Uterus (tissue), 4 donors: ENCODE measurements around the gene ACOXL. TPM values are rescaled to one million over a fixed set of nuclear protein-coding genes. Genes with fewer than 3 reads are reported as not detected.

ENCODE experiments used
- DNase-seq, 2 donors: peaks; one replicate each; pipeline ENCODE4 v3.0.0-alpha.2; 2019 to 2020
- H3K27ac ChIP-seq, 2 donors: fragments of 200-600 bp; sonication (generic); 1 replicate in 1 of 2; 2 replicates in 1 of 2; pipeline ENCODE4 v1.5.1; 2016 to 2018
- H3K27me3 ChIP-seq, 2 donors: fragments of 200-600 bp; sonication (generic); one replicate each; pipeline ENCODE4 v1.5.1; 2018 to 2019; ENCODE audit warnings: control low read depth in 1 of 2
- H3K36me3 ChIP-seq, 2 donors: fragments of 200-600 bp; sonication (generic); one replicate each; pipeline ENCODE4 v1.5.1; 2019; ENCODE audit warnings: control low read depth in 1 of 2
- H3K4me1 ChIP-seq, 2 donors: fragments of 200-600 bp; sonication (generic); one replicate each; pipeline ENCODE4 v1.5.1; 2018 to 2019; ENCODE audit warnings: control low read depth in 1 of 2
- H3K4me3 ChIP-seq, 2 donors: fragments of 200-600 bp; sonication (generic); 1 replicate in 1 of 2; 2 replicates in 1 of 2; pipeline ENCODE4 v1.5.1; 2018 to 2019; ENCODE audit warnings: mild to moderate bottlenecking in 1 of 2
- H3K9me3 ChIP-seq, 2 donors: fragments of 200-600 bp; sonication (generic); one replicate each; pipeline ENCODE4 v1.5.1; 2019; ENCODE audit warnings: control low read depth in 1 of 2
- CTCF ChIP-seq, 4 experiments: fragments of 200-600 bp in 2 of 4; fragments of 450-650 bp in 2 of 4; sonication (generic) in 2 of 4; IDR thresholded peaks; one replicate each; pipeline ENCODE4 v1.5.1; 2016 to 2019; ENCODE audit warnings: antibody characterized with exemption in 4 of 4, mild to moderate bottlenecking in 2 of 4, moderate library complexity in 1 of 4
- POLR2A ChIP-seq, 2 donors: fragments of 450-650 bp; IDR thresholded peaks; one replicate each; pipeline ENCODE4 v1.6.1; 2016; ENCODE audit warnings: antibody characterized with exemption in 2 of 2, mild to moderate bottlenecking in 1 of 2, moderate library complexity in 1 of 2
- intact Hi-C: fragments of 100-400 bp; cut with DNase I; formaldehyde crosslinking; loops from one replicate; pipeline ENCODE4 v1.15.1; 2023; ENCODE audit warnings: low total_unique reads
- total RNA-seq, 4 donors: library from RNA; depleted of rRNA in 3 of 4; stranded (reverse); fragments of >200 nt in 3 of 4; gene quantifications; one replicate each; pipeline versions ENCODE4 v1.1.0 to v1.2.4, GENCODE V29; 2014 to 2023
- donor health status: DM: yes; HTN: yes; CAD: no.

ACOXL gene
- total RNA-seq, 4 donors from 2014 or later = 0.18 to 0.41 TPM; not detected in 2

- H3K36me3 ChIP-seq = no peaks in the 10 kb centered on the region
- no peak overlapping the region for H3K4me3 ChIP-seq
- intact Hi-C loops = no loop called here
- no peak overlapping the region for H3K27ac ChIP-seq
- TF ChIP-seq POLR2A (IDR thresholded peaks at IDR 0.05) (no peak), CTCF (IDR thresholded peaks at IDR 0.05) (no peak)
- peaks cover 0 to 8% of the 10 kb centered on the region in 2 donors for H3K9me3 ChIP-seq
- DNase-seq = no peak
- H3K4me1 ChIP-seq = no peaks in the 10 kb centered on the region
- no peaks in the 10 kb centered on the region for H3K27me3 ChIP-seq
Observed at GRCh38 chr2:111061191-111061590, 328.8 kb downstream of the ACOXL start.

GRCh38 chr2:111062417-111062816 is 330.0 kb downstream of the ACOXL start:
- no peaks in the 10 kb centered on the region for H3K27me3 ChIP-seq
- intact Hi-C loops = no loop called here
- no peaks in the 10 kb centered on the region for H3K36me3 ChIP-seq
- no peak overlapping the region for H3K27ac ChIP-seq
- no peaks in the 10 kb centered on the region for H3K4me1 ChIP-seq
- H3K4me3 ChIP-seq = no peak overlapping the region
- DNase-seq = no peak
- TF ChIP-seq CTCF (IDR thresholded peaks at IDR 0.05) (no peak), POLR2A (IDR thresholded peaks at IDR 0.05) (no peak)
- peaks cover 0 to 8% of the 10 kb centered on the region in 2 donors for H3K9me3 ChIP-seq

- Histone ChIP-seq H3K27ac (no peak overlapping the region), H3K36me3 (no peaks in the 10 kb centered on the region), H3K27me3 (no peaks in the 10 kb centered on the region), H3K9me3 (no peaks in the 10 kb centered on the region), H3K4me3 (no peak overlapping the region), H3K4me1 (no peaks in the 10 kb centered on the region)
- TF ChIP-seq CTCF (IDR thresholded peaks at IDR 0.05) (no peak), POLR2A (IDR thresholded peaks at IDR 0.05) (no peak)
- DNase-seq = no peak
- intact Hi-C loops = no loop called here
Observed at GRCh38 chr2:111066062-111066593, 333.8 kb downstream of the ACOXL start.

- intact Hi-C loops = no loop called here
- no peak for TF ChIP-seq CTCF (IDR thresholded peaks at IDR 0.05)
- TF ChIP-seq POLR2A (IDR thresholded peaks at IDR 0.05) = no peak
- DNase-seq = no peak
- Histone ChIP-seq H3K27me3 (no peaks in the 10 kb centered on the region), H3K4me3 (no peak overlapping the region), H3K36me3 (no peaks in the 10 kb centered on the region), H3K9me3 (no peaks in the 10 kb centered on the region), H3K27ac (no peak overlapping the region), H3K4me1 (no peaks in the 10 kb centered on the region)
Observed at GRCh38 chr2:111068435-111069058, 336.2 kb downstream of the ACOXL start.

GRCh38 chr2:111069722-111070121 is 337.3 kb downstream of the ACOXL start:
- Histone ChIP-seq H3K36me3 (no peaks in the 10 kb centered on the region), H3K9me3 (no peaks in the 10 kb centered on the region), H3K4me1 (no peaks in the 10 kb centered on the region), H3K4me3 (no peak overlapping the region), H3K27me3 (no peaks in the 10 kb centered on the region), H3K27ac (no peak overlapping the region)
- intact Hi-C loops = no loop called here
- TF ChIP-seq CTCF (IDR thresholded peaks at IDR 0.05) (no peak), POLR2A (IDR thresholded peaks at IDR 0.05) (no peak)
- no peak for DNase-seq
